ENCODE data around the gene GAB4.

DNA sequence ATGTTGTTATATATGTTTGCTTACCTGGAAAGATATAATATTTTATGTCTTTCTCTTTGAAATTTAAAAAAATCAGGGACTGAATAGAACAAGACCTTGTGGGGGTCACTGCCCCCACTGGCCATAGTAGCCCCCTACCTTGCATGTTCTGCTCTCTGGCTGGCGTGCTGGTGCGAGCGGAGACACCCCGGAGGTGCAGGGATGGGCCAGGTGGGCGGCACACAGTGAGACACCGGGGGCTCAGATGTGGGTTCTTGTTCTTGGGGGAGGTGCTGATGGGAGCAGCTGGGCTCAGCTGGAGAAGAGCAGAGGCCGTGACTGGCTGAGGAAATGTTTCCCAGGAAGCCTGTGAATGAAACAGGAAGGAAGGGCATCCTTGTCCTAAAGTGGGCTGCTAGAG, 20.2 kb downstream of the GAB4 start:
- TF ChIP-seq, protein P1, sequence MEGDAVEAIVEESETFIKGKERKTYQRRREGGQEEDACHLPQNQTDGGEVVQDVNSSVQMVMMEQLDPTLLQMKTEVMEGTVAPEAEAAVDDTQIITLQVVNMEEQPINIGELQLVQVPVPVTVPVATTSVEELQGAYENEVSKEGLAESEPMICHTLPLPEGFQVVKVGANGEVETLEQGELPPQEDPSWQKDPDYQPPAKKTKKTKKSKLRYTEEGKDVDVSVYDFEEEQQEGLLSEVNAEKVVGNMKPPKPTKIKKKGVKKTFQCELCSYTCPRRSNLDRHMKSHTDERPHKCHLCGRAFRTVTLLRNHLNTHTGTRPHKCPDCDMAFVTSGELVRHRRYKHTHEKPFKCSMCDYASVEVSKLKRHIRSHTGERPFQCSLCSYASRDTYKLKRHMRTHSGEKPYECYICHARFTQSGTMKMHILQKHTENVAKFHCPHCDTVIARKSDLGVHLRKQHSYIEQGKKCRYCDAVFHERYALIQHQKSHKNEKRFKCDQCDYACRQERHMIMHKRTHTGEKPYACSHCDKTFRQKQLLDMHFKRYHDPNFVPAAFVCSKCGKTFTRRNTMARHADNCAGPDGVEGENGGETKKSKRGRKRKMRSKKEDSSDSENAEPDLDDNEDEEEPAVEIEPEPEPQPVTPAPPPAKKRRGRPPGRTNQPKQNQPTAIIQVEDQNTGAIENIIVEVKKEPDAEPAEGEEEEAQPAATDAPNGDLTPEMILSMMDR (IDR thresholded peaks at IDR 0.05), result no peak
- TF ChIP-seq POLR2A (IDR thresholded peaks at IDR 0.05; ENCODE audit: low read length) (no peak), EHMT2 (IDR thresholded peaks at IDR 0.05; ENCODE audit: low read depth) (no peak), ZC3H11A (IDR thresholded peaks at IDR 0.05) (no peak), SMC3 (IDR thresholded peaks at IDR 0.05) (no peak), BHLHE40 (IDR thresholded peaks at IDR 0.05; ENCODE audit: low read depth, low read length) (no peak), HDAC2 (IDR thresholded peaks at IDR 0.05) (no peak), RARB (CRISPR knock-in tag; IDR thresholded peaks at IDR 0.05) (no peak)
- TF ChIP-seq, protein P2, sequence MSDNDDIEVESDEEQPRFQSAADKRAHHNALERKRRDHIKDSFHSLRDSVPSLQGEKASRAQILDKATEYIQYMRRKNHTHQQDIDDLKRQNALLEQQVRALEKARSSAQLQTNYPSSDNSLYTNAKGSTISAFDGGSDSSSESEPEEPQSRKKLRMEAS (IDR thresholded peaks at IDR 0.05), result no peak

Data from A549 (cell line).